DND-41 (cell line): ENCODE results near the gene SUN1.

Experiments used
- ATAC-seq: fragments of 200-7000 bp; cut with Tn5 transposase; 3 replicates; pipeline ENCODE4 v1.9.1; 2021; ENCODE audit warnings: low read depth; ENCODE audit not compliant: insufficient read depth
- DNase-seq: peaks from one replicate; pipeline ENCODE4 v3.0.0-alpha.2; 2020
- H2AFZ ChIP-seq: 2 replicates; pipeline ENCODE4 v1.6.0; 2012; ENCODE audit warnings: low read depth, low read length
- H3K27ac ChIP-seq: 2 replicates; pipeline ENCODE4 v1.5.1; 2012; ENCODE audit warnings: low read length, inconsistent platforms
- H3K27me3 ChIP-seq: fragments of 200-600 bp; sonication (generic); 2 replicates; pipeline ENCODE4 v1.6.0; 2012; ENCODE audit warnings: low read length, mild to moderate bottlenecking, inconsistent platforms; ENCODE audit not compliant: insufficient read depth, poor library complexity
- H3K36me3 ChIP-seq: 2 replicates; pipeline ENCODE4 v1.5.1; 2012; ENCODE audit warnings: low read length, inconsistent platforms; ENCODE audit not compliant: insufficient read depth
- H3K4me1 ChIP-seq: 2 replicates; pipeline ENCODE4 v1.5.1; 2012; ENCODE audit warnings: mild to moderate bottlenecking, low read length; ENCODE audit not compliant: insufficient read depth
- H3K4me2 ChIP-seq: 2 replicates; pipeline ENCODE4 v1.6.0; 2012; ENCODE audit warnings: mild to moderate bottlenecking, moderate library complexity, low read length, inconsistent platforms; ENCODE audit not compliant: insufficient read depth
- H3K4me3 ChIP-seq, 2 experiments: fragments of 200-600 bp in 1 of 2; shearing (Covaris generic) in 1 of 2; 2 replicates each; pipeline ENCODE4 v1.5.1; 2012 to 2016; ENCODE audit warnings: inconsistent platforms in 2 of 2, low read length in 2 of 2, mild to moderate bottlenecking in 2 of 2, low read depth in 1 of 2, moderate library complexity in 1 of 2
- H3K79me2 ChIP-seq: 2 replicates; pipeline ENCODE4 v1.6.0; 2012; ENCODE audit warnings: low read length, inconsistent platforms; ENCODE audit not compliant: insufficient read depth
- H3K9ac ChIP-seq: 2 replicates; pipeline ENCODE4 v1.6.0; 2012; ENCODE audit warnings: low read depth, mild to moderate bottlenecking, inconsistent platforms, low read length, moderate library complexity
- H3K9me3 ChIP-seq: 2 replicates; pipeline ENCODE4 v1.5.1; 2012; ENCODE audit warnings: low read length, moderate library complexity, mild to moderate bottlenecking, inconsistent platforms; ENCODE audit not compliant: insufficient read depth, severe bottlenecking
- H4K20me1 ChIP-seq: 2 replicates; pipeline ENCODE4 v1.6.0; 2012; ENCODE audit warnings: low read length; ENCODE audit not compliant: insufficient read depth
- CTCF ChIP-seq: IDR thresholded peaks from 2 replicates; pipeline ENCODE4 v1.5.1; 2012; ENCODE audit warnings: borderline replicate concordance, low read length, moderate library complexity, mild to moderate bottlenecking; ENCODE audit not compliant: poor library complexity, severe bottlenecking; ENCODE audit errors: extremely low read depth
- EZH2 ChIP-seq: IDR thresholded peaks from 3 replicates; pipeline ENCODE4 v1.6.1; 2012; ENCODE audit warnings: borderline replicate concordance, low read depth, mild to moderate bottlenecking, moderate library complexity, low read length, inconsistent platforms; ENCODE audit not compliant: severe bottlenecking

The SUN1 gene

GRCh38 chr7:888081-889024 lies 56.1 kb downstream of the SUN1 start:
- H3K9me3 ChIP-seq: no peaks in the 10 kb centered on the region
- H3K4me1 ChIP-seq: no peaks in the 10 kb centered on the region
- H3K36me3 ChIP-seq: peaks cover 74% of the 10 kb centered on the region
- DNase-seq (no peak), ATAC-seq (no peak)
- no peak overlapping the region for H3K9ac ChIP-seq
- TF ChIP-seq CTCF: no peak
- no peak for TF ChIP-seq EZH2
- no peaks in the 10 kb centered on the region for H3K27me3 ChIP-seq
- no peak overlapping the region for H3K4me3 ChIP-seq
- H3K27ac ChIP-seq: no peak overlapping the region
- H3K79me2 ChIP-seq: peaks cover 57% of the 10 kb centered on the region
- H2AFZ ChIP-seq: no peak overlapping the region
- no peak overlapping the region for H3K4me2 ChIP-seq
- H4K20me1 ChIP-seq: peaks cover 87% of the 10 kb centered on the region

- TF ChIP-seq EZH2 (no peak), CTCF (no peak)
- no peak overlapping the region for H2AFZ ChIP-seq
- no peak overlapping the region for H3K27ac ChIP-seq
- ATAC-seq (no peak), DNase-seq (no peak)
- H3K9me3 ChIP-seq: no peaks in the 10 kb centered on the region
- no peak overlapping the region for H3K4me3 ChIP-seq
- H3K79me2 ChIP-seq: peaks cover 51% of the 10 kb centered on the region
- no peak overlapping the region for H3K9ac ChIP-seq
- no peak overlapping the region for H3K4me2 ChIP-seq
- peaks cover 87% of the 10 kb centered on the region for H4K20me1 ChIP-seq
- H3K36me3 ChIP-seq: peaks cover 81% of the 10 kb centered on the region
- no peaks in the 10 kb centered on the region for H3K4me1 ChIP-seq
- H3K27me3 ChIP-seq: no peaks in the 10 kb centered on the region
Measured at GRCh38 chr7:889025-889390, 56.7 kb downstream of the SUN1 start.

GRCh38 chr7:889391-889790 lies 57.1 kb downstream of the SUN1 start:
- no peak for TF ChIP-seq CTCF
- TF ChIP-seq EZH2: no peak
- no peak overlapping the region for H3K4me2 ChIP-seq
- no peaks in the 10 kb centered on the region for H3K27me3 ChIP-seq
- H3K9ac ChIP-seq: no peak overlapping the region
- peaks cover 47% of the 10 kb centered on the region for H3K79me2 ChIP-seq
- no peak overlapping the region for H3K4me3 ChIP-seq
- no peak overlapping the region for H3K27ac ChIP-seq
- no peak for ATAC-seq
- H4K20me1 ChIP-seq: peaks cover 87% of the 10 kb centered on the region
- DNase-seq: no peak
- no peak overlapping the region for H2AFZ ChIP-seq
- no peaks in the 10 kb centered on the region for H3K4me1 ChIP-seq
- peaks cover 85% of the 10 kb centered on the region for H3K36me3 ChIP-seq
- no peaks in the 10 kb centered on the region for H3K9me3 ChIP-seq
